Raji (cell line): ENCODE measurements around the gene RETREG2.

Source experiments
- POLR2A ChIP-seq: IDR thresholded peaks from 2 replicates; pipeline ENCODE4 v1.6.1; 2011; ENCODE audit warnings: low read depth, low read length, control low read depth; ENCODE audit not compliant: insufficient read depth

Gene RETREG2

GRCh38 chr2:219199470-219200211 is 21.6 kb downstream of the RETREG2 start:
- TF ChIP-seq POLR2A = no peak

GRCh38 chr2:219200502-219201326 is 22.6 kb downstream of the RETREG2 start:
- TF ChIP-seq POLR2A = 0 out of 2 replicates have a peak, but pooled peaks have one; percentile 15

GRCh38 chr2:219204425-219205164 is 26.5 kb downstream of the RETREG2 start:
- no peak for TF ChIP-seq POLR2A

GRCh38 chr2:219205165-219205538 is 27.1 kb downstream of the RETREG2 start:
- no peak for TF ChIP-seq POLR2A

- TF ChIP-seq POLR2A = no peak
Observed at GRCh38 chr2:219205981-219206327, 27.9 kb downstream of the RETREG2 start.

- TF ChIP-seq POLR2A = peak; percentile 99
Observed at GRCh38 chr2:219206328-219207133, 28.5 kb downstream of the RETREG2 start, which contains the start of gene ZFAND2B. Gene ZFAND2B (plus strand): TSS chr2:219206782. CDS start chr2:219206988, 206 bp downstream.

GRCh38 chr2:219207134-219207883 is 29.2 kb downstream of the RETREG2 start:
- TF ChIP-seq POLR2A = no peak

GRCh38 chr2:219207884-219208740 is 30.0 kb downstream of the RETREG2 start:
- no peak for TF ChIP-seq POLR2A

GRCh38 chr2:219209236-219210195 is 31.4 kb downstream of the RETREG2 start:
- no peak for TF ChIP-seq POLR2A

- TF ChIP-seq POLR2A = no peak
Observed at GRCh38 chr2:219210196-219210885, 32.3 kb downstream of the RETREG2 start.

- no peak for TF ChIP-seq POLR2A
Observed at GRCh38 chr2:219210886-219211362, 32.8 kb downstream of the RETREG2 start.

GRCh38 chr2:219213026-219213415 is 34.9 kb downstream of the RETREG2 start:
- TF ChIP-seq POLR2A = no peak
